ENCODE measurements around the gene PGLYRP1. TPM values are rescaled to one million over a fixed set of nuclear protein-coding genes. Genes with fewer than 3 reads are reported as not detected.
A peak's percentile ranks its signal among the peaks of the same experiment; 100 is the strongest.

PGLYRP1 gene
- total RNA-seq, 1 donor from 2014 or later: not detected

DNA sequence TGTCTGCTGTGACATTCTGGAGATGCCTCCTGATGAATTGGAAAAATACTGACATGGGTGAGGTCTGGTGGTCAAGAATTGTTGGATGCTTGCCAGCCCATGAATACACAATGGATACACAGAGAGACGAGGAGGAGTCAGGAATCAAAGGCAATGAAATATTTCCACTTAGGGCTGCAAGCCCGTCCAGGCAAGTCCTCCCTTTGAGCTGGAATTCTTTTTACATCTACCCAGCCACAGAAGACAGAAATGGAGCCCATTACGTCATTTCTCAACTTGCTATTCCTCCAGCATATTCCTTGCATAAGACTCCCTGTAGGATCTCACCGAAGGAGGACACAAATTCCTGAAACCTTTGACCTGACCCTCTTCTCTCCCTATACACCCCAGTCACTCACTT, 33.7 kb upstream of the PGLYRP1 start:
- TF ChIP-seq, protein P1, sequence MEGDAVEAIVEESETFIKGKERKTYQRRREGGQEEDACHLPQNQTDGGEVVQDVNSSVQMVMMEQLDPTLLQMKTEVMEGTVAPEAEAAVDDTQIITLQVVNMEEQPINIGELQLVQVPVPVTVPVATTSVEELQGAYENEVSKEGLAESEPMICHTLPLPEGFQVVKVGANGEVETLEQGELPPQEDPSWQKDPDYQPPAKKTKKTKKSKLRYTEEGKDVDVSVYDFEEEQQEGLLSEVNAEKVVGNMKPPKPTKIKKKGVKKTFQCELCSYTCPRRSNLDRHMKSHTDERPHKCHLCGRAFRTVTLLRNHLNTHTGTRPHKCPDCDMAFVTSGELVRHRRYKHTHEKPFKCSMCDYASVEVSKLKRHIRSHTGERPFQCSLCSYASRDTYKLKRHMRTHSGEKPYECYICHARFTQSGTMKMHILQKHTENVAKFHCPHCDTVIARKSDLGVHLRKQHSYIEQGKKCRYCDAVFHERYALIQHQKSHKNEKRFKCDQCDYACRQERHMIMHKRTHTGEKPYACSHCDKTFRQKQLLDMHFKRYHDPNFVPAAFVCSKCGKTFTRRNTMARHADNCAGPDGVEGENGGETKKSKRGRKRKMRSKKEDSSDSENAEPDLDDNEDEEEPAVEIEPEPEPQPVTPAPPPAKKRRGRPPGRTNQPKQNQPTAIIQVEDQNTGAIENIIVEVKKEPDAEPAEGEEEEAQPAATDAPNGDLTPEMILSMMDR (IDR thresholded peaks at IDR 0.05): no peak
- H3K4me1 Mint-ChIP-seq (ENCODE audit: low read depth): peaks cover 7% of the 10 kb centered on the region
- H3K36me3 Mint-ChIP-seq (ENCODE audit: low read depth): peaks cover 8% of the 10 kb centered on the region
- peak overlapping the region; percentile 3 for H3K27ac Mint-ChIP-seq (ENCODE audit: unreplicated experiment)
- H3K9me3 Mint-ChIP-seq (ENCODE audit: low read depth): peaks cover 21% of the 10 kb centered on the region
- DNase-seq (ENCODE audit: low spot score): no peak
- H3K4me3 Mint-ChIP-seq (ENCODE audit: unreplicated experiment): no peak overlapping the region
- H3K27me3 Mint-ChIP-seq (ENCODE audit: low read depth): peaks cover 60% of the 10 kb centered on the region

- TF ChIP-seq, protein P1 (IDR thresholded peaks at IDR 0.05): no peak
- Mint-ChIP-seq H3K27me3 (ENCODE audit: low read depth) (peaks cover 71% of the 10 kb centered on the region), H3K4me3 (ENCODE audit: unreplicated experiment) (no peak overlapping the region), H3K27ac (ENCODE audit: unreplicated experiment) (no peak overlapping the region), H3K9me3 (ENCODE audit: low read depth) (peaks cover 27% of the 10 kb centered on the region), H3K4me1 (ENCODE audit: low read depth) (peaks cover 7% of the 10 kb centered on the region), H3K36me3 (ENCODE audit: low read depth) (peaks cover 12% of the 10 kb centered on the region)
- DNase-seq (ENCODE audit: low spot score): no peak
These were observed 30.0 kb upstream of the PGLYRP1 start for GRCh38 chr19:46052896-46053295.

GRCh38 chr19:46049597-46049996, 26.7 kb upstream of the PGLYRP1 start:
- Mint-ChIP-seq H3K4me1 (ENCODE audit: low read depth) (no peaks in the 10 kb centered on the region), H3K4me3 (ENCODE audit: unreplicated experiment) (no peak overlapping the region), H3K27me3 (ENCODE audit: low read depth) (peaks cover 85% of the 10 kb centered on the region), H3K9me3 (ENCODE audit: low read depth) (peaks cover 51% of the 10 kb centered on the region), H3K27ac (ENCODE audit: unreplicated experiment) (no peak overlapping the region), H3K36me3 (ENCODE audit: low read depth) (peaks cover 32% of the 10 kb centered on the region)
- no peak for DNase-seq (ENCODE audit: low spot score)
- TF ChIP-seq, protein P1 (IDR thresholded peaks at IDR 0.05): no peak

GRCh38 chr19:46043519-46043918, 20.7 kb upstream of the PGLYRP1 start:
- no peak overlapping the region for H3K27ac Mint-ChIP-seq (ENCODE audit: unreplicated experiment)
- DNase-seq (ENCODE audit: low spot score): no peak
- TF ChIP-seq, protein P1 (IDR thresholded peaks at IDR 0.05): no peak
- no peak overlapping the region for H3K4me3 Mint-ChIP-seq (ENCODE audit: unreplicated experiment)
- H3K27me3 Mint-ChIP-seq (ENCODE audit: low read depth): peaks cover 66% of the 10 kb centered on the region
- no peaks in the 10 kb centered on the region for H3K4me1 Mint-ChIP-seq (ENCODE audit: low read depth)
- peaks cover 44% of the 10 kb centered on the region for H3K9me3 Mint-ChIP-seq (ENCODE audit: low read depth)
- H3K36me3 Mint-ChIP-seq (ENCODE audit: low read depth): peaks cover 35% of the 10 kb centered on the region

DNA sequence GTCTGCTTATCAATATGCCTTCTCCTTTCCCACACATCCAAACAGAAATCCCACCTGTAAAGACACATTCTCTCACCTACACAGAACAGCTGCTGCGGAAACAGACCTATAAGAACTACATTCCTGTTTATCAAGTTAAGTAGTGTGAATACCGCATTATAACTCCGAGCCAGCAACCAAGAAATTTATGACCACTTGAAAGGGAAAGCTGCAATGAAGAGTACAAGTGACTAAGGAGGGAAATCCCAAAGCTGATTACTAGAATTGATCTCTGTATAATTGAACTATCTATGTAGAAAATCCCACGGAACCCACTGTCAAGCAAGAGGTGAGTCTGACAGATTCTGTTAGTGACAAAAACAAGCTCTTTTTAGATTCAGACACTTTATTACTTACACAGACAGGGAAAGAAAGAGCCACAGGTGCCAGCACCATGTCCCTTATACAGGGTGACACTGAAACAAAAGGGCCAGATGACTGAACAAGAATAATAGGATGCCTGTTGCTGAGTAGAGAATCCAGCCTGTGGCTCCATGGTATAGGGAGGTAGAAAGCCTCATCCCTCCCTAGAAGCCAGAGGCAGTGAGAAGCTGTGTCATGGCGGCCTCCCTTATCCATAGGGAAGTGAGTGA, 19.5 kb upstream of the PGLYRP1 start:
- TF ChIP-seq, protein P1 (IDR thresholded peaks at IDR 0.05): no peak
- Mint-ChIP-seq H3K4me1 (ENCODE audit: low read depth) (no peaks in the 10 kb centered on the region), H3K9me3 (ENCODE audit: low read depth) (peaks cover 35% of the 10 kb centered on the region), H3K36me3 (ENCODE audit: low read depth) (peaks cover 28% of the 10 kb centered on the region), H3K27me3 (ENCODE audit: low read depth) (peaks cover 55% of the 10 kb centered on the region), H3K27ac (ENCODE audit: unreplicated experiment) (no peak overlapping the region), H3K4me3 (ENCODE audit: unreplicated experiment) (no peak overlapping the region)
- DNase-seq (ENCODE audit: low spot score): no peak
